ENCODE measurements around the gene AXDND1.
"Not testable (repeated sequence)": the region's sequence is repeated elsewhere in the genome, so short reads cannot be mapped to it uniquely, and the experiment has no call there.

DNA sequence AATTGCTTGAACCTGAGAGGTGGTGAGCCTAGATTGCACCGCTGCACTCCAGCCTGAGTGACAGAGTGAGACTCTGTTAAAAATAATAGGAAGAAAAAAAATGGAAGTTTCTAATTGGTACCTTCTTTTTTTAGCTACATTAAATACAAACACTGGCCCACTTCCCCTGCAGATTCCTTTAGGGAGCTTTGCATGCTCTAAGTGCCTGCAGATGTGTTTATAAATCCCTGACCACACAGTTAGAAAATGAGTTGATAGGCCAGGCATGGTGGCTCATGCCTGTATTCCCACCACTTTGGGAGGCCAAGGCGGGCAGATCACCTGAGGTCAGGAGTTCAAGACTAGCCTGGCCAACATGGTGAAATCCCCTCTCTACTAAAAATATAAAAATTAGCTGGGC is 4.1 kb upstream of the AXDND1 start:
- TF ChIP-seq, protein P1, sequence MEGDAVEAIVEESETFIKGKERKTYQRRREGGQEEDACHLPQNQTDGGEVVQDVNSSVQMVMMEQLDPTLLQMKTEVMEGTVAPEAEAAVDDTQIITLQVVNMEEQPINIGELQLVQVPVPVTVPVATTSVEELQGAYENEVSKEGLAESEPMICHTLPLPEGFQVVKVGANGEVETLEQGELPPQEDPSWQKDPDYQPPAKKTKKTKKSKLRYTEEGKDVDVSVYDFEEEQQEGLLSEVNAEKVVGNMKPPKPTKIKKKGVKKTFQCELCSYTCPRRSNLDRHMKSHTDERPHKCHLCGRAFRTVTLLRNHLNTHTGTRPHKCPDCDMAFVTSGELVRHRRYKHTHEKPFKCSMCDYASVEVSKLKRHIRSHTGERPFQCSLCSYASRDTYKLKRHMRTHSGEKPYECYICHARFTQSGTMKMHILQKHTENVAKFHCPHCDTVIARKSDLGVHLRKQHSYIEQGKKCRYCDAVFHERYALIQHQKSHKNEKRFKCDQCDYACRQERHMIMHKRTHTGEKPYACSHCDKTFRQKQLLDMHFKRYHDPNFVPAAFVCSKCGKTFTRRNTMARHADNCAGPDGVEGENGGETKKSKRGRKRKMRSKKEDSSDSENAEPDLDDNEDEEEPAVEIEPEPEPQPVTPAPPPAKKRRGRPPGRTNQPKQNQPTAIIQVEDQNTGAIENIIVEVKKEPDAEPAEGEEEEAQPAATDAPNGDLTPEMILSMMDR (conservative IDR thresholded peaks at IDR 0.05 in 1 of 2, IDR thresholded peaks at IDR 0.05 in 1 of 2; ENCODE audit: low read depth in 1 of 2, low read length in 2 of 2): not testable (repeated sequence)
- TF ChIP-seq EZH2 (IDR thresholded peaks at IDR 0.05; ENCODE audit: low read length, missing control alignments): not testable (repeated sequence)

All from fibroblast of lung (primary cell).